Stomach (tissue), 4 donors: Measurements from ENCODE around the gene CPNE9.

Experiments used
- EP300 ChIP-seq: sonication (generic); formaldehyde crosslinking; IDR thresholded peaks from one replicate; pipeline ENCODE4 v1.6.1; 2017; ENCODE audit warnings: antibody characterized with exemption
- POLR2A ChIP-seq, 4 donors: fragments of 450-650 bp; IDR thresholded peaks; one replicate each; pipeline ENCODE4 v1.6.1; 2016; ENCODE audit warnings: antibody characterized with exemption in 4 of 4, control low read depth in 2 of 4, mild to moderate bottlenecking in 1 of 4, moderate library complexity in 1 of 4
- TF ChIP-seq, protein P1 (sequence below), 7 experiments: fragments of 450-650 bp in 4 of 7; fragments of 200-600 bp in 3 of 7; sonication (generic) in 3 of 7; IDR thresholded peaks; one replicate each; pipeline ENCODE4 v1.5.1; 2016 to 2019; ENCODE audit warnings: antibody characterized with exemption in 7 of 7, control low read depth in 2 of 7, mild to moderate bottlenecking in 1 of 7

DNA sequence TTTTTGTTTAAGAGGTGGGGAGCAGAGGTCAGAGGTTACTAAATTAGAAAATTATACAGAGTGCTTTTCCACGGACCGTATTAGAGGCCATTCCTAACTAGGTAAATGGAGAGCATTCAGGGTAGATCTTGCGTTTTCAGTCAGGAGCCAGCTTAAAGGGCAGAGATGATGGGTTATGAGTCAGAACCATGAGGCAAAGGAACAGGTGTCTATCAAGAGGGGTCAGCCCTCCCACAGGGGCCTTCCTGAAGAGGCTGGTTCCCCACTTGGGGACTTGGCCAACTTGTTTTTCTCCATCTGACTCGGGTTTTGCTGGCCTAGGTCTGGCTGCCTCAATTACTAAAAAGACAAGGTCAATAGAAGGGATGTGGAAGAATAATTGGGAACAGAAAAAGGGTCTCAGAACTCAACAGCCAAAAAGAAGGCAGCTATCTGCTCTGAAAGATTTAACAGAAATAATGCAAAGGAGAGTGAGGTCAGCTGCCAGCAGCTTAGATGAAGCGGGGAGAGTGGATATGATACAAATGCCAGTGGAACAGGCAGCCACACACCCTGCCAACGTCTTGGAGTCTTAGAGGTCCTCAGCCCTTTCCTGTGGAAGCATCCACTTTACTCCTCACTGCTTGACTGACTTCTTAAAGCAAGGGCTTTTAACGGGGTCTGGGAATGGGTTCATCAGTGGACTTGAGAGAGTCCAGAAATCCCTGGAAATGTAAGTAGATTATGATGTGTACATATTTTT, 36.8 kb upstream of the CPNE9 start:
- TF ChIP-seq, protein P1, sequence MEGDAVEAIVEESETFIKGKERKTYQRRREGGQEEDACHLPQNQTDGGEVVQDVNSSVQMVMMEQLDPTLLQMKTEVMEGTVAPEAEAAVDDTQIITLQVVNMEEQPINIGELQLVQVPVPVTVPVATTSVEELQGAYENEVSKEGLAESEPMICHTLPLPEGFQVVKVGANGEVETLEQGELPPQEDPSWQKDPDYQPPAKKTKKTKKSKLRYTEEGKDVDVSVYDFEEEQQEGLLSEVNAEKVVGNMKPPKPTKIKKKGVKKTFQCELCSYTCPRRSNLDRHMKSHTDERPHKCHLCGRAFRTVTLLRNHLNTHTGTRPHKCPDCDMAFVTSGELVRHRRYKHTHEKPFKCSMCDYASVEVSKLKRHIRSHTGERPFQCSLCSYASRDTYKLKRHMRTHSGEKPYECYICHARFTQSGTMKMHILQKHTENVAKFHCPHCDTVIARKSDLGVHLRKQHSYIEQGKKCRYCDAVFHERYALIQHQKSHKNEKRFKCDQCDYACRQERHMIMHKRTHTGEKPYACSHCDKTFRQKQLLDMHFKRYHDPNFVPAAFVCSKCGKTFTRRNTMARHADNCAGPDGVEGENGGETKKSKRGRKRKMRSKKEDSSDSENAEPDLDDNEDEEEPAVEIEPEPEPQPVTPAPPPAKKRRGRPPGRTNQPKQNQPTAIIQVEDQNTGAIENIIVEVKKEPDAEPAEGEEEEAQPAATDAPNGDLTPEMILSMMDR (IDR thresholded peaks at IDR 0.05), result no peak
- no peak for TF ChIP-seq POLR2A (IDR thresholded peaks at IDR 0.05)
- no peak for TF ChIP-seq EP300
